ENCODE measurements around the gene DMD.
"Not testable (repeated sequence)": the region's sequence is repeated elsewhere in the genome, so short reads cannot be mapped to it uniquely, and the experiment has no call there.

Gene DMD

GRCh38 chrX:31523884-31524536 is 1687.3 kb downstream of the DMD start:
- DNase-seq (ENCODE audit: low spot score) = no peak

GRCh38 chrX:31522760-31523159 is 1688.6 kb downstream of the DMD start:
- no peak for DNase-seq (ENCODE audit: low spot score)

- DNase-seq (ENCODE audit: low spot score) = no peak
Observed at GRCh38 chrX:31521941-31522340, 1689.4 kb downstream of the DMD start.

- DNase-seq (ENCODE audit: low spot score) = no peak
Observed at GRCh38 chrX:31516527-31516926, 1694.8 kb downstream of the DMD start.

- peak; percentile 58 for DNase-seq (ENCODE audit: low spot score)
Observed at GRCh38 chrX:31508338-31508737, 1703.0 kb downstream of the DMD start.

- no peak for DNase-seq (ENCODE audit: low spot score)
Observed at GRCh38 chrX:31506928-31507327, 1704.4 kb downstream of the DMD start.

GRCh38 chrX:31506360-31506759 is 1705.0 kb downstream of the DMD start:
- DNase-seq (ENCODE audit: low spot score) = no peak

GRCh38 chrX:31500921-31501320 is 1710.4 kb downstream of the DMD start:
- no peak for DNase-seq (ENCODE audit: low spot score)

- no peak for DNase-seq (ENCODE audit: low spot score)
Observed at GRCh38 chrX:31499109-31499508, 1712.2 kb downstream of the DMD start.

- no peak for DNase-seq (ENCODE audit: low spot score)
Observed at GRCh38 chrX:31497086-31497485, 1714.3 kb downstream of the DMD start.

- no peak for DNase-seq (ENCODE audit: low spot score)
Observed at GRCh38 chrX:31487951-31488350, 1723.4 kb downstream of the DMD start.

GRCh38 chrX:31483336-31483735 is 1728.0 kb downstream of the DMD start:
- peak; percentile 26 for DNase-seq (ENCODE audit: low spot score)

GRCh38 chrX:31480696-31481095 is 1730.7 kb downstream of the DMD start:
- DNase-seq (ENCODE audit: low spot score) = no peak

GRCh38 chrX:31471229-31471628 is 1740.1 kb downstream of the DMD start:
- DNase-seq (ENCODE audit: low spot score) = no peak

- DNase-seq (ENCODE audit: low spot score) = not testable (repeated sequence)
Observed at GRCh38 chrX:31470753-31471152, 1740.6 kb downstream of the DMD start.

- no peak for DNase-seq (ENCODE audit: low spot score)
Observed at GRCh38 chrX:31464306-31464915, 1746.9 kb downstream of the DMD start.

GRCh38 chrX:31461266-31461665 is 1750.1 kb downstream of the DMD start:
- DNase-seq (ENCODE audit: low spot score) = no peak

- DNase-seq (ENCODE audit: low spot score) = no peak
Observed at GRCh38 chrX:31459361-31459760, 1752.0 kb downstream of the DMD start.

- no peak for DNase-seq (ENCODE audit: low spot score)
Observed at GRCh38 chrX:31449965-31450364, 1761.4 kb downstream of the DMD start.

GRCh38 chrX:31449081-31449480 is 1762.3 kb downstream of the DMD start:
- no peak for DNase-seq (ENCODE audit: low spot score)

GRCh38 chrX:31445542-31445941 is 1765.8 kb downstream of the DMD start:
- DNase-seq (ENCODE audit: low spot score) = no peak

- no peak for DNase-seq (ENCODE audit: low spot score)
Observed at GRCh38 chrX:31443654-31444053, 1767.7 kb downstream of the DMD start.

- no peak for DNase-seq (ENCODE audit: low spot score)
Observed at GRCh38 chrX:31440546-31440945, 1770.8 kb downstream of the DMD start.

GRCh38 chrX:31436424-31436823 is 1774.9 kb downstream of the DMD start:
- no peak for DNase-seq (ENCODE audit: low spot score)

All from globus pallidus (tissue), 1 donor.